ENCODE data around the gene PFN1.
"Not testable (repeated sequence)": the region's sequence is repeated elsewhere in the genome, so short reads cannot be mapped to it uniquely, and the experiment has no call there.

PFN1 gene

GRCh38 chr17:4932756-4933155, 15.6 kb downstream of the PFN1 start:
- DNase-seq (ENCODE audit: insufficient read length, low spot score) (no peak), FAIRE-seq (no peak)
- TF ChIP-seq POU2F2 (IDR thresholded peaks at IDR 0.05; ENCODE audit: low read depth, low read length) (no peak), POLR2AphosphoS5 (IDR thresholded peaks at IDR 0.05; ENCODE audit: low read depth, low read length) (no peak), POLR2A (IDR thresholded peaks at IDR 0.05; ENCODE audit: low read depth, low read length) (no peak), PAX5 (IDR thresholded peaks at IDR 0.05; ENCODE audit: insufficient read depth, low read length, severe bottlenecking) (no peak)

- TF ChIP-seq SPI1 (IDR thresholded peaks at IDR 0.05; ENCODE audit: low read depth, low read length) (peak; percentile 80), PAX5 (IDR thresholded peaks at IDR 0.05; ENCODE audit: insufficient read depth, low read length, severe bottlenecking) (no peak)
- FAIRE-seq (no peak), DNase-seq (ENCODE audit: insufficient read length, low spot score) (no peak)
Measured at GRCh38 chr17:4931963-4932362, 16.4 kb downstream of the PFN1 start, which contains the start of gene GP1BA. Gene GP1BA, plus strand, starts transcription at chr17:4932277. Its CDS starts 328 bp downstream, at chr17:4932605.

GRCh38 chr17:4928881-4929280, 19.4 kb downstream of the PFN1 start:
- no peak for FAIRE-seq
- TF ChIP-seq POLR2AphosphoS5 (IDR thresholded peaks at IDR 0.05; ENCODE audit: low read depth, low read length), result no peak
- TF ChIP-seq POLR2A (IDR thresholded peaks at IDR 0.05; ENCODE audit: low read depth, low read length), result no peak
- TF ChIP-seq PAX5 (IDR thresholded peaks at IDR 0.05; ENCODE audit: insufficient read depth, low read length, severe bottlenecking), result no peak
- TF ChIP-seq POU2F2 (IDR thresholded peaks at IDR 0.05; ENCODE audit: low read depth, low read length), result no peak
- TF ChIP-seq TAF1 (IDR thresholded peaks at IDR 0.05; ENCODE audit: low read depth, low read length), result no peak
- TF ChIP-seq SPI1 (IDR thresholded peaks at IDR 0.05; ENCODE audit: low read depth, low read length), result no peak
- DNase-seq (ENCODE audit: insufficient read length, low spot score), result no peak

GRCh38 chr17:4926577-4927335, 21.6 kb downstream of the PFN1 start:
- FAIRE-seq; DNase-seq (ENCODE audit: insufficient read length, low spot score): not testable (repeated sequence)

GRCh38 chr17:4921320-4921719, 27.0 kb downstream of the PFN1 start:
- DNase-seq (ENCODE audit: insufficient read length, low spot score) (no peak), FAIRE-seq (no peak)
- TF ChIP-seq POLR2AphosphoS5 (IDR thresholded peaks at IDR 0.05; ENCODE audit: low read depth, low read length) (no peak), SPI1 (IDR thresholded peaks at IDR 0.05; ENCODE audit: low read depth, low read length) (no peak), POU2F2 (IDR thresholded peaks at IDR 0.05; ENCODE audit: low read depth, low read length) (no peak), POLR2A (IDR thresholded peaks at IDR 0.05; ENCODE audit: low read depth, low read length) (no peak), PAX5 (IDR thresholded peaks at IDR 0.05; ENCODE audit: insufficient read depth, low read length, severe bottlenecking) (no peak)

GRCh38 chr17:4920351-4921048, 27.8 kb downstream of the PFN1 start:
- no peak for DNase-seq (ENCODE audit: insufficient read length, low spot score)
- no peak for TF ChIP-seq PAX5 (IDR thresholded peaks at IDR 0.05; ENCODE audit: insufficient read depth, low read length, severe bottlenecking)
- no peak for TF ChIP-seq POLR2A (IDR thresholded peaks at IDR 0.05; ENCODE audit: low read depth, low read length)
- no peak for FAIRE-seq

DNA sequence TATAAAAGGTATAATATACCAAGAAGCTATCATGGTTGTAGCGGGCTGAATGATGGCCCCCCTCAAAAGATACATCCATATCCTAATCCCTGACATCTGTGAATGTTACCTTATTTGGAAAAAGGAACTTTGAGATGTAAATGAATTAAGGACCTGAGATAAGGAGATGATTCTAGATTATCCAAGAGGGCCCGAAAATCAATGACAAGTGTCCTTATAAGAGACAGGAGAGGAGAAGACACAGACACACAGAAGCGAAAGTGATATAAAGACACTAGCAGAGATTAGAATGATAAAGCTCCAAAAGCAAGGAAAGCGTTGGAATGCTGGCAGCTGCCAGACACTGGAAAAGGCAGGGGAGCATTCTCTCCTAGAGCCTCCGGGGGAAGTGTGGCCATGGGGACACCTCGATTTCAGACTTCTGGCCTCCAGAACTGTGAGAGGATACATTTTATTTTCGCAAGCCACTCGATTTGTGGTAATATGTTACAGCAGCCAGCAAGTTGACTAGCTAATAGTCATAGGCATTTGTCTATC, 28.8 kb downstream of the PFN1 start:
- no peak for DNase-seq (ENCODE audit: insufficient read length, low spot score)
- TF ChIP-seq POLR2A (IDR thresholded peaks at IDR 0.05; ENCODE audit: low read depth, low read length) (no peak), PAX5 (IDR thresholded peaks at IDR 0.05; ENCODE audit: insufficient read depth, low read length, severe bottlenecking) (no peak), POLR2AphosphoS5 (IDR thresholded peaks at IDR 0.05; ENCODE audit: low read depth, low read length) (no peak), POU2F2 (IDR thresholded peaks at IDR 0.05; ENCODE audit: low read depth, low read length) (no peak), SPI1 (IDR thresholded peaks at IDR 0.05; ENCODE audit: low read depth, low read length) (no peak), TAF1 (IDR thresholded peaks at IDR 0.05; ENCODE audit: low read depth, low read length) (no peak)
- no peak for FAIRE-seq

- not testable (repeated sequence) for FAIRE-seq; DNase-seq (ENCODE audit: insufficient read length, low spot score)
Measured at GRCh38 chr17:4914551-4914950, 33.8 kb downstream of the PFN1 start.

DNA sequence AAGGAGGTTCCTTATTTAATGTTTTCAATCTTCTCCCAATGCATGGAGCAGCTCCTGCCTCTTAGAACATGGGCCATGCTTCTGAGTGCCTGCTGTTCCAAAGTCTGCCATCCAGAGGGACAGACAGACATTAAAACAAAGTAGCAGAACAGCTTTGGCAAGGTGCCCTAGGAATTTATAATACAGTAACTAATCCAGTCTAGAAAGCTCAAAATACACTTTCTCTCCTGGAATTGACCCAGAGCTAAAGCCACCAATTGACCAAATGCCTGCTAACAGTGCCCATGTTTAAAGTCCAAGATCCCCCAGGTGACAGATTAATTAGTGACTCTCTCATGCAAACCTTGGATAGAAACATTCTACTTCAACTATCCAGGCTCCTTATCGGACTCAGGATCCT, 34.3 kb downstream of the PFN1 start:
- no peak for DNase-seq (ENCODE audit: insufficient read length, low spot score)
- TF ChIP-seq SPI1 (IDR thresholded peaks at IDR 0.05; ENCODE audit: low read depth, low read length) (no peak), TAF1 (IDR thresholded peaks at IDR 0.05; ENCODE audit: low read depth, low read length) (no peak), PAX5 (IDR thresholded peaks at IDR 0.05; ENCODE audit: insufficient read depth, low read length, severe bottlenecking) (no peak), POU2F2 (IDR thresholded peaks at IDR 0.05; ENCODE audit: low read depth, low read length) (no peak), POLR2A (IDR thresholded peaks at IDR 0.05; ENCODE audit: low read depth, low read length) (no peak), POLR2AphosphoS5 (IDR thresholded peaks at IDR 0.05; ENCODE audit: low read depth, low read length) (no peak)
- FAIRE-seq, result no peak

- DNase-seq (ENCODE audit: insufficient read length, low spot score) (peak; percentile 71), FAIRE-seq (peak; percentile 86)
- TF ChIP-seq POU2F2 (IDR thresholded peaks at IDR 0.05; ENCODE audit: low read depth, low read length), result no peak
- no peak for TF ChIP-seq POLR2A (IDR thresholded peaks at IDR 0.05; ENCODE audit: low read depth, low read length)
- no peak; the same call in 1 of the 2 replicates for TF ChIP-seq TAF1 (IDR thresholded peaks at IDR 0.05; ENCODE audit: low read depth, low read length)
- TF ChIP-seq SPI1 (IDR thresholded peaks at IDR 0.05; ENCODE audit: low read depth, low read length), result no peak
- TF ChIP-seq PAX5 (IDR thresholded peaks at IDR 0.05; ENCODE audit: insufficient read depth, low read length, severe bottlenecking), result no peak
- no peak for TF ChIP-seq POLR2AphosphoS5 (IDR thresholded peaks at IDR 0.05; ENCODE audit: low read depth, low read length)
Measured at GRCh38 chr17:4908711-4909496, 39.4 kb downstream of the PFN1 start.
